Inflammatory macrophage (primary cell): ENCODE results near the gene IPMK.

ENCODE experiments used
- DNase-seq, 2 donors: peaks; one replicate each; pipeline ENCODE4 v3.0.0-alpha.2; 2020 to 2022

The IPMK gene

GRCh38 chr10:58152673-58153263 is 114.9 kb downstream of the IPMK start:
- peak; percentile 24 to 38 for DNase-seq

GRCh38 chr10:58150290-58150689 is 117.4 kb downstream of the IPMK start:
- DNase-seq: no peak

GRCh38 chr10:58143944-58144343 is 123.8 kb downstream of the IPMK start:
- DNase-seq: no peak
